SK-N-SH (cell line): ENCODE data around the gene CLCN2.

Experiments used
- CTCF ChIP-seq: fragments of 200-600 bp; sonication (generic); IDR thresholded peaks from 2 replicates; pipeline ENCODE4 v1.6.1; 2017; ENCODE audit warnings: antibody characterized with exemption, mild to moderate bottlenecking, moderate library complexity
- EP300 ChIP-seq, 2 experiments: IDR thresholded peaks; 2 replicates each; pipeline versions ENCODE4 v1.4.0 to v1.6.1; 2012; ENCODE audit warnings: borderline replicate concordance in 1 of 2, low read depth in 1 of 2, low read length in 1 of 2
- FOXM1 ChIP-seq: IDR thresholded peaks from 2 replicates; pipeline ENCODE4 v1.4.0; 2012; ENCODE audit warnings: low read depth, mild to moderate bottlenecking
- MAX ChIP-seq: IDR thresholded peaks from 2 replicates; pipeline ENCODE4 v1.4.0; 2012; ENCODE audit warnings: low read depth
- RCOR1 ChIP-seq: fragments of 150-350 bp; IDR thresholded peaks from 2 replicates; pipeline ENCODE4 v1.6.1; 2017; ENCODE audit warnings: antibody characterized with exemption, low read length
- REST ChIP-seq: IDR thresholded peaks from 2 replicates; pipeline ENCODE4 v1.6.1; 2012; ENCODE audit warnings: mild to moderate bottlenecking, low read depth, low read length, moderate library complexity
- USF2 ChIP-seq: fragments of 150-350 bp; IDR thresholded peaks from 2 replicates; pipeline ENCODE4 v1.6.1; 2017; ENCODE audit warnings: antibody characterized with exemption, low read length, low read depth, borderline replicate concordance

- TF ChIP-seq EP300 (IDR thresholded peaks at IDR 0.05; ENCODE audit: borderline replicate concordance in 1 of 2, low read depth in 1 of 2, low read length in 1 of 2) (no peak), CTCF (no peak), FOXM1 (no peak), RCOR1 (no peak), REST (no peak), USF2 (no peak), MAX (no peak)
These were observed 49.8 kb downstream of the CLCN2 start for GRCh38 chr3:184311633-184312032.
